GM06990 (cell line): ENCODE results near the gene PROS1.

Source experiments
- DNase-seq: peaks from one replicate; pipeline ENCODE4 v3.0.0-alpha.2; 2011; ENCODE audit not compliant: insufficient read length; ENCODE audit errors: extremely low read depth
- H3K27me3 ChIP-seq: replicated peaks from 2 replicates; pipeline ENCODE4 v1.6.0; 2011; ENCODE audit warnings: low read length; ENCODE audit not compliant: control insufficient read depth, insufficient read depth
- H3K36me3 ChIP-seq: 2 replicates; pipeline ENCODE4 v1.5.1; 2011; ENCODE audit warnings: low read length; ENCODE audit not compliant: control insufficient read depth, insufficient read depth
- H3K4me3 ChIP-seq: replicated peaks from 2 replicates; pipeline ENCODE4 v1.5.1; 2011; ENCODE audit warnings: low read depth, mild to moderate bottlenecking, control low read depth, low read length
- TF ChIP-seq, protein P1 (sequence below): IDR thresholded peaks from 2 replicates; pipeline ENCODE4 v1.5.1; 2011; ENCODE audit warnings: low read length, control low read depth, mild to moderate bottlenecking, inconsistent platforms; ENCODE audit not compliant: insufficient read depth, poor library complexity, severe bottlenecking

PROS1 gene

GRCh38 chr3:93988283-93988682 lies 14.6 kb upstream of the PROS1 start:
- TF ChIP-seq, protein P1, sequence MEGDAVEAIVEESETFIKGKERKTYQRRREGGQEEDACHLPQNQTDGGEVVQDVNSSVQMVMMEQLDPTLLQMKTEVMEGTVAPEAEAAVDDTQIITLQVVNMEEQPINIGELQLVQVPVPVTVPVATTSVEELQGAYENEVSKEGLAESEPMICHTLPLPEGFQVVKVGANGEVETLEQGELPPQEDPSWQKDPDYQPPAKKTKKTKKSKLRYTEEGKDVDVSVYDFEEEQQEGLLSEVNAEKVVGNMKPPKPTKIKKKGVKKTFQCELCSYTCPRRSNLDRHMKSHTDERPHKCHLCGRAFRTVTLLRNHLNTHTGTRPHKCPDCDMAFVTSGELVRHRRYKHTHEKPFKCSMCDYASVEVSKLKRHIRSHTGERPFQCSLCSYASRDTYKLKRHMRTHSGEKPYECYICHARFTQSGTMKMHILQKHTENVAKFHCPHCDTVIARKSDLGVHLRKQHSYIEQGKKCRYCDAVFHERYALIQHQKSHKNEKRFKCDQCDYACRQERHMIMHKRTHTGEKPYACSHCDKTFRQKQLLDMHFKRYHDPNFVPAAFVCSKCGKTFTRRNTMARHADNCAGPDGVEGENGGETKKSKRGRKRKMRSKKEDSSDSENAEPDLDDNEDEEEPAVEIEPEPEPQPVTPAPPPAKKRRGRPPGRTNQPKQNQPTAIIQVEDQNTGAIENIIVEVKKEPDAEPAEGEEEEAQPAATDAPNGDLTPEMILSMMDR = no peak
- DNase-seq = no peak
- Histone ChIP-seq H3K27me3 (no peaks in the 10 kb centered on the region), H3K4me3 (no peak overlapping the region), H3K36me3 (no peaks in the 10 kb centered on the region)

DNA sequence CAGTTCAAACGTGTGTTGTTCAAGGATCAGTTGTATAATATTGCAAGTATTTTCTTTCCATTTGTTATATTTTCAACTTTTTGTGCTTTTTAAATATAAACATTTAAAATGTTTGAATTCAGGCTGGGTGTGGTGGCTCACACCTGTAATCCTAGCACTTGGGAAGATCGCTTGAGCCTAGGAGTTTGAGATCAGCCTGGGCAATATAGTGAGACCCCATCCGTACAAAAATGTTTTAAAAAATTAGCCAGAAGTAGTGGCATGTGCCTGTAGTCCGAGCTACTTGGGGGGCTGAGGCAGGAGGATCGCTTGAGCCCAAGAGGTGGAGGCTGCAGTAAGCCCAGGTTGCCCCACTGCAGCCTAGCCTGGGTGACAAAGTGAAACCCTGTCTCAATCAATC lies 10.9 kb upstream of the PROS1 start:
- Histone ChIP-seq H3K4me3 (no peak overlapping the region), H3K36me3 (no peaks in the 10 kb centered on the region), H3K27me3 (no peaks in the 10 kb centered on the region)
- TF ChIP-seq, protein P1 = no peak
- no peak for DNase-seq

- no peak for DNase-seq
- no peaks in the 10 kb centered on the region for H3K36me3 ChIP-seq
- H3K4me3 ChIP-seq = no peak overlapping the region
- TF ChIP-seq, protein P1 = no peak
- H3K27me3 ChIP-seq = no peaks in the 10 kb centered on the region
Observed at GRCh38 chr3:93983408-93983807, 9.7 kb upstream of the PROS1 start.

GRCh38 chr3:93981649-93982048 lies 8.0 kb upstream of the PROS1 start:
- no peaks in the 10 kb centered on the region for H3K27me3 ChIP-seq
- DNase-seq = no peak
- H3K4me3 ChIP-seq = no peak overlapping the region
- H3K36me3 ChIP-seq = no peaks in the 10 kb centered on the region
- TF ChIP-seq, protein P1 = no peak

DNA sequence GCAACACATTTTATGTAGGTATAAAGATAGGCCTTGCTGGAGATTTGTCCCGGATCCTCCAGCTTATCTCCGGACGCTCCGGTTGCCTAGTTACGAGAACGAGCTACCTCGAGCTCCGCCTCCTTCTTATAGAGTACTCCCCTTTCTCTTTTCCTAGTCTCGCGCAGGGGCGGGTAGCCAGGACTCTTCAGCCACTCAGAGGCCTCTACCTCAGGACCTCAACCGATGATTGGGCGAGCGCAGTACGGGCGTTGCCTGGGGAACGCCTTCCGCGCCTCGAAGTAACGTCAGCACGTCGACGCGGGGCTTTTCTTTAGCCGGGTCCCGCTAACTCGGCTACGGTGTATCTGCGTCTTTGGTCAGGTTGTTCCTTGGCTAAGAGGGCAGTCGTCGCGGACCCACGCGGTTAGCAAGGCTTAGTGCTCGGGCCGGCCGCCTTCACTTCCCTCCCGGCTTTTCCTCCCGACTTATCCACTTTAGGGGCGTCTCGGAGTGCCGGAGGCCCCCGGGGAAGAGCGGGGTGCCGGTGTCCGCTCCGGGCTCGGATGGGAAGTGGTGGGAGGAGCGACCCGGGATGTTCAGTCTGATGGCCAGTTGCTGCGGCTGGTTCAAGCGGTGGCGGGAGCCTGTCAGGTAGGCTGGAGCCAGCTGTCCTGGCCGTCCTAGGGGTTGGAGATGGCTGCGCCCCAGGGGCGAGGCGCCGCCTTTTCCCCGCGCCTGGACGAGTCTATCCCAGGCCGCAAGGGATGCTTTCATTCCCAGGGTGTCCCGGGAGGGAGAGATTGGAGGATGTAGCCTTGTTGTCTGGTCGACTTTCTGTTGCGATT lies 6.4 kb upstream of the PROS1 start, which contains the start of gene ARL13B:
ARL13B (plus strand) TSS at position 306 of the 827 bp plus-strand sequence; CDS start at position 575, 269 bp downstream.
- H3K27me3 ChIP-seq = no peaks in the 10 kb centered on the region
- TF ChIP-seq, protein P1 = no peak
- H3K36me3 ChIP-seq = no peaks in the 10 kb centered on the region
- DNase-seq = peak; percentile 92
- peak within 1 kb of the TSS; percentile 88 for H3K4me3 ChIP-seq
